ENCODE results near the gene PDCD1LG2. TPM values are rescaled to one million over a fixed set of nuclear protein-coding genes. Genes with fewer than 3 reads are reported as not detected.

PDCD1LG2 gene
- total and polyA plus RNA-seq, 9 donors, result 0.34 to 2.2 (median 1.1) TPM

DNA sequence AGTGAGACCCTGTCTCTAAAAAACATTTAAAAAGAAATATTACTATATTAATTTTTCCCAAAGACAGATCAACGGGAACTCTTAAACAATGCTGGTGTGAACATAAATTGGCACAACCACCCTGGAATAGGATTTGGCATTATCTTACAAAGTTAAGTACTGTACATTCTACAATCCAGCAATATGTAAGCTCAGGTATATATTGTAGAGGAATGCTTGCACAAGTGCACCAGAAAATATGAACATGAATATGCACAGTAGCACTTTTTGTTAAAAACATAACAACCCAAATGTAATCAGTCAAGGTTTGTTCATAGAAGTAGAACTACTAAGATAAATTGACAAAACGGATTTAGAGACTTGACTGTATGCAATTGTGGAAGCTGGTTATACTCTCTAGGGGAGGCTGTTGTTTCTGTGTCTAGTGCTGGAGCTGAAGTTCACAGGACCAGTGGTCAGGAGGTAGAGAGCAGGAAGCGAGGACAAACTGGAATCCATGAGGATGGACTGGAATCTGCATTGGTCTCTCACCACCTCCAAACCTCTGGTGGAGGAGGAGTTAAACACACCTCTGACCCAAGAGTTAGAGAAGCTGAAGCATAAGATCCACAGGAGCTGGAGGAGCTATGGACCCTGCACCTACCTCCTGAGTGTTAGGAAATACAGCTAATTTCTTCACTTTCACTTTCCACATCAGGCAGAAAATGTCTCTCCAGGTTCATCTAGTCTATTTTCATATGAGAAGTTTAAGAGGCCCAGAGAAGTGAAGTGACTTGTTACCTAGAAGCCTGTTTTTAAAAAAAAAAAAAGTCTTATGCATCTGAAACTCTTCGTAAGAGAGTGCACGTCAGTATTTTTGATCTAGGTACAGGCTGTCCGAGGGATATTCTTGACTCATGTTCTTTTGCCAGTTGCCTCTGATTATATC lies 98.2 kb downstream of the PDCD1LG2 start:
- H3K27me3 ChIP-seq (ENCODE audit: control insufficient read depth, insufficient read depth, low read length), result no peaks in the 10 kb centered on the region
- whole genome bisulfite sequencing (ENCODE audit: insufficient coverage), result 83% methylated on average over 1 of the region's 6 CpGs
- no peak overlapping the region for H3K27ac ChIP-seq (ENCODE audit: low read length)
- no peaks in the 10 kb centered on the region for H3K36me3 ChIP-seq (ENCODE audit: control insufficient read depth, insufficient read depth, low read length)
- DNase-seq, result no peak
- H3K4me3 ChIP-seq (ENCODE audit: low read length), result no peak overlapping the region
- peaks cover 2% of the 10 kb centered on the region for H3K4me1 ChIP-seq (ENCODE audit: control insufficient read depth, insufficient read depth, low read length)
- no peaks in the 10 kb centered on the region for H3K9me3 ChIP-seq (replicated peaks; ENCODE audit: control insufficient read depth, low read depth, low read length)

DNA sequence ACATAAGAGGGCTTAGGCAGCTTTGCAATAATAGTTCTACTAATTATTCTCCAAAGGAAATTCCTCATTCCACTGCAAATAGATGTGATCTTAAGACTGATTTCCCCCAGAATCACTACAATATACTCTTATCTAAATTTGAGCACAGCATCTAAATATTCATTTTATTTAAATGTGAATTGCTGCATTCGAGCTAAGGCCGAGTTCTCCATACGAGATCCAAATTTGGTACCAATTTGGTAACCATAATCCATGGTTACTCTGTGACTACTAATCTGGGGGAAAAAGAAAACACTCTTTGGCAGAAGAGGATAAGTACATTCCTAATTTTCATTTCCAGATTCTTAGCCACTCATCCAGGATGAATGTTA lies 98.9 kb downstream of the PDCD1LG2 start:
- no CpG with 5 or more reads among the region's 3 CpGs for WGBS (ENCODE audit: insufficient coverage)
- Histone ChIP-seq H3K9me3 (replicated peaks; ENCODE audit: control insufficient read depth, low read depth, low read length) (no peaks in the 10 kb centered on the region), H3K27me3 (ENCODE audit: control insufficient read depth, insufficient read depth, low read length) (no peaks in the 10 kb centered on the region), H3K4me1 (ENCODE audit: control insufficient read depth, insufficient read depth, low read length) (peaks cover 2% of the 10 kb centered on the region), H3K27ac (ENCODE audit: low read length) (no peak overlapping the region), H3K36me3 (ENCODE audit: control insufficient read depth, insufficient read depth, low read length) (no peaks in the 10 kb centered on the region), H3K4me3 (ENCODE audit: low read length) (no peak overlapping the region)
- no peak for DNase-seq

DNA sequence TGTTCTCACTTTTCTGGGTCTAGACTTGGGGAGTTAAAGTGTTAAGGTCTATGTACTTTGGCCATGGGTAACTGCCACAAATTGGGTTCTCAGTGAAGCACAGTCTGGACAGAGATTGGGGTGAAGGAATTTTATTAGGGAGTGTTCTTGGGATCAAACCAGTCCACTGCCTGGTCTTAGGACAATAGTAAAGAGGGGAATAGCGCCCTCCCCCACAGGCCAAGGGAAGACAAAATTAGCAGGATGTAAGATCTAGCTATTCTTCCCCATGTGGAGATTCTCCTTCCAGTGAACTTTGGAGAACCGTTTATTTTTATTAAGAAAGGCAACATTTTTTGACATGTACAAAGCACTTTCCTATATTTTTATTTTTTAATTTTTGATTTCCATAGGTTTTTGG lies 100.2 kb downstream of the PDCD1LG2 start:
- Histone ChIP-seq H3K4me3 (ENCODE audit: low read length) (no peak overlapping the region), H3K27ac (ENCODE audit: low read length) (no peak overlapping the region), H3K4me1 (ENCODE audit: control insufficient read depth, insufficient read depth, low read length) (peaks cover 2% of the 10 kb centered on the region), H3K9me3 (replicated peaks; ENCODE audit: control insufficient read depth, low read depth, low read length) (no peaks in the 10 kb centered on the region), H3K27me3 (ENCODE audit: control insufficient read depth, insufficient read depth, low read length) (no peaks in the 10 kb centered on the region), H3K36me3 (ENCODE audit: control insufficient read depth, insufficient read depth, low read length) (no peaks in the 10 kb centered on the region)
- no peak for DNase-seq
- WGBS (ENCODE audit: insufficient coverage), result no CpG with 5 or more reads among the region's 2 CpGs

DNA sequence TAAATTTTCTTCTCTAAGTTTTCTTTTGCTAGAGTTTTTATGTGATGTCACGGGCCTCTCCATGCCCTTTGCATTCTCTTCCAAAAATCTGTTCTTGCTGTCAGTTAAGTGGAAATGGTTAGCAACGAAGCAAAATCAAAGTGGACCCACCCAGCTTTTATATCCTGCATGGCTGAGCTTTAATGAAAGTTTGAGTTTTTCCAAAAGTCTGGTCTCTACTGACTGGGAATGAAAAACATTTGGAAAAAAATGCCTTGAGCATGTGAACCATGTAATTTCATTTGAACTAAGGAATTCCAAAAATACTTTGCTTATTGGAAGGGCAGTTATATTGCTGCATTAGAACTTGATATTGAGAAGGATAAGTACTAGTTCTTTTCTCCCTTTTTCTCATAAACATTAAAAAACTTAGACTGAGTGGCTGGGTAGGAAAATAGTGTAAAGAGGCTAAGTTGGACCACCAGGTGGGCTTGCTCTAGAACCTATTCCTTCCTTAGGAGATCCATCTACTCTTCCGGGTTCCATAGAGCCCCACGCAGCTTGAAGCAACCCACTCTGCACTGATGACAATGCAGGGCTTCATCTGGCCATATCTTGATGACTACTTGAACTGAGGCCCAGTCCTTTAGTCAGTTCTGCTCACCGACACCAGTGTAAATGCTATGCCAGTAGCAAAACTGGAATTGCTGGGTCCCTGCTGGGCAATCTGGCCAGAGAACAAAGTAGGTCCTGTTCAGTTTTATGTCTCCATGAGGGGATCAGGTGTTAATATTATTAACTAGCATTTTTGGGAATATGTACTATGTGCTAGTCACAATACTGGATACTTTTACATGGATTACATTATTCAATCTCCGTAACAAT lies 101.2 kb downstream of the PDCD1LG2 start:
- Histone ChIP-seq H3K27ac (ENCODE audit: low read length) (no peak overlapping the region), H3K4me3 (ENCODE audit: low read length) (no peak overlapping the region)
- 71% methylated on average over 1 of the region's 6 CpGs for WGBS (ENCODE audit: insufficient coverage)

DNA sequence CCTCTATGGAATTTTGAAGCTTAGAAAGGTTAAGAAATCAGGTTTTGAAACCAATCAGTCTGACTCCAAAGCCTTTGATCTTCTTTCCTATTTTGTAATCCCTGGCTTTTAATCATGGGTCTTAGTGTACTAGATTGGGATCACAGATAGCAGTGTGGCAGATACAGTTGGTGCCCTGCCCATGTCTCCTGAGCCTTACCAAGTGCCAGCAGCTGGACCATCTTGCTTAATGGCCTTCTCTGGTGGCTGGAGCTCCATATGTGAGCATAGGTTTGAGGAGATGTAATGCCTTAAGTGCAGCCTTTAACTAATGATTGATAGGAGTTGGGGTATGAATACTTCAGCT lies 101.8 kb downstream of the PDCD1LG2 start:
- Histone ChIP-seq H3K4me3 (ENCODE audit: low read length) (no peak overlapping the region), H3K27ac (ENCODE audit: low read length) (no peak overlapping the region), H3K9me3 (replicated peaks; ENCODE audit: control insufficient read depth, low read depth, low read length) (no peaks in the 10 kb centered on the region), H3K36me3 (ENCODE audit: control insufficient read depth, insufficient read depth, low read length) (no peaks in the 10 kb centered on the region), H3K27me3 (ENCODE audit: control insufficient read depth, insufficient read depth, low read length) (no peaks in the 10 kb centered on the region), H3K4me1 (ENCODE audit: control insufficient read depth, insufficient read depth, low read length) (peaks cover 2% of the 10 kb centered on the region)
- no peak for DNase-seq

More for the DNA sequence above, 101.2 kb downstream of the PDCD1LG2 start:
- H3K27me3 ChIP-seq (ENCODE audit: control insufficient read depth, insufficient read depth, low read length), result no peaks in the 10 kb centered on the region
- no peaks in the 10 kb centered on the region for H3K9me3 ChIP-seq (replicated peaks; ENCODE audit: control insufficient read depth, low read depth, low read length)
- peak; percentile 38 for DNase-seq
- no peaks in the 10 kb centered on the region for H3K36me3 ChIP-seq (ENCODE audit: control insufficient read depth, insufficient read depth, low read length)
- H3K4me1 ChIP-seq (ENCODE audit: control insufficient read depth, insufficient read depth, low read length), result peaks cover 2% of the 10 kb centered on the region

DNA sequence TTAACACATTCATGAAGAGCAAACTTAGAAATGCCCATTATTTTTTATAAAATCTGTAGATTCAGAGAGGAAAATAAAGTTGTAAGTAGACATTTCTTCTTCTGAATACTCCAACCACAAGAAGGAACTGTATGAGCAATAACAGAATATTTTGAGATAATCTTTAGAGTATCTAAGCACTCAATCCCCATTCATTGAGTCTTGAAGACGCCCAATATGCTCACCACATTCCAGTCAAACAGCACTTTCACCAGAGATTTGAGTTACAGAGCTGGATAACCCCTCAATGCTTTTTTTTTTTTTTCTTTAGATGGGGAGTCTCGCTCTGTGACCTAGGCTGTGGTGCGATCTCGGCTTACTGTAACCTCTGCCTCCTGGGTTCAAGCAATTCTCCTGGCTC lies 103.9 kb downstream of the PDCD1LG2 start:
- Histone ChIP-seq H3K27ac (ENCODE audit: low read length) (no peak overlapping the region), H3K27me3 (ENCODE audit: control insufficient read depth, insufficient read depth, low read length) (no peaks in the 10 kb centered on the region), H3K36me3 (ENCODE audit: control insufficient read depth, insufficient read depth, low read length) (no peaks in the 10 kb centered on the region), H3K4me1 (ENCODE audit: control insufficient read depth, insufficient read depth, low read length) (peaks cover 2% of the 10 kb centered on the region), H3K4me3 (ENCODE audit: low read length) (no peak overlapping the region), H3K9me3 (replicated peaks; ENCODE audit: control insufficient read depth, low read depth, low read length) (no peaks in the 10 kb centered on the region)
- DNase-seq, result no peak
- no CpG with 5 or more reads among the region's 4 CpGs for WGBS (ENCODE audit: insufficient coverage)

DNA sequence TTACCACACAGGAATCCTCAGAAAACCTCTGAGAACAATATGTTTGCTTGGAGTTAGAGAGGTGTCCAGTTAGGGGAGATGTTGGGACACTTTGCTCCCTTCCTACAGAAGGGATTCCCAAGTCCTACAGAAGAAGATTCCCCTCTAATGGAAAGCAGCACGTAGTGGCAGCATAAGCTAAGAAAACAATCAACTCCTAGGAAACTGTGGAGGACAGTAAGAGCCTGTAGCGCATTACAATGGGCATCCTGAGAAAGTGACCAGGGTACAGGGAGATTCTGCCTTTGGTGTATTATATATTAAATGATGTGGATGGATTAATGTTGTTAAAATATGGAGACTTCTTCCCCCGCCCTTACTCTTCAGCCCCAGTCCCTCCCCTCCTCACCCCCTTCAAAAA lies 104.7 kb downstream of the PDCD1LG2 start:
- Histone ChIP-seq H3K9me3 (replicated peaks; ENCODE audit: control insufficient read depth, low read depth, low read length) (no peaks in the 10 kb centered on the region), H3K36me3 (ENCODE audit: control insufficient read depth, insufficient read depth, low read length) (no peaks in the 10 kb centered on the region), H3K4me3 (ENCODE audit: low read length) (no peak overlapping the region), H3K27me3 (ENCODE audit: control insufficient read depth, insufficient read depth, low read length) (no peaks in the 10 kb centered on the region), H3K4me1 (ENCODE audit: control insufficient read depth, insufficient read depth, low read length) (peaks cover 2% of the 10 kb centered on the region), H3K27ac (ENCODE audit: low read length) (no peak overlapping the region)
- DNase-seq, result no peak
- no CpG with 5 or more reads among the region's 3 CpGs for WGBS (ENCODE audit: insufficient coverage)

DNA sequence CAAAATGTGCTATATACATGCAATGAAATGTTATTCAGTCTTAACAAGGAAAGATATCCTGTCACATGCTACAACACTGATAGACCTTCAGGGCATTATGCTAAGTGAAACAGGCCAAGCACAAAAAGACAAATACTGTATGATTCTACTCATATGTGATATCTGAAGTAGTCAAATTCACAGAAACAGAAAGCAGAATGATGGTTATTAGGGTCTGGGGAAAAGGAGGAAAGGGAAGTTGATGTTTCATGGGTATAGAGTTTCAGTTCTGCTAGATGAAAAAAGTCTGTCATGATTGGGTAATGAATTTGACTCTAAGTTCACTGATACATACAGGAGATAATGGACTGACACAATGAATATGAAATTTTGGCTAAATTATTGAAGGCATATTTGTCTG lies 107.4 kb downstream of the PDCD1LG2 start:
- H3K4me3 ChIP-seq (ENCODE audit: low read length), result no peak overlapping the region
- no peaks in the 10 kb centered on the region for H3K9me3 ChIP-seq (replicated peaks; ENCODE audit: control insufficient read depth, low read depth, low read length)
- H3K4me1 ChIP-seq (ENCODE audit: control insufficient read depth, insufficient read depth, low read length), result no peaks in the 10 kb centered on the region
- H3K36me3 ChIP-seq (ENCODE audit: control insufficient read depth, insufficient read depth, low read length), result no peaks in the 10 kb centered on the region
- DNase-seq, result peak; percentile 30
- H3K27me3 ChIP-seq (ENCODE audit: control insufficient read depth, insufficient read depth, low read length), result no peaks in the 10 kb centered on the region
- H3K27ac ChIP-seq (ENCODE audit: low read length), result no peak overlapping the region

DNA sequence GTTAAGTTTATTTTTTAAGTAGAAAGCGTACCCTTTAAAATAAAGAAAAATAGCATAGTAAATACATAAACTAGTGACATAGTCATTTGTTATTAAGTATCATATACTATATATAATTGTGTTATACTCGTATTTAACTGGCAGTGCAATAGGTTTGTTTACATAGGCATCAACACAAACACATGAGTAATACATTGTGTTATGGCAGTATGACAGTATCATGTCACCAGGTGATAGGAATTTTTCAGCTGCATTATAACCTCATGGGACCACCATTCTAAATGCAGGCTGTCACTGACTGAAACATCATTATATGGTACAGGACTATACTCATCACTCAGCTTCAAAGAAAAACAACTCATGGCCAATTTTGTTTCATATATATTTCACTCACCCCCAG lies 110.2 kb downstream of the PDCD1LG2 start:
- no peaks in the 10 kb centered on the region for H3K27me3 ChIP-seq (ENCODE audit: control insufficient read depth, insufficient read depth, low read length)
- H3K4me1 ChIP-seq (ENCODE audit: control insufficient read depth, insufficient read depth, low read length), result peaks cover 4% of the 10 kb centered on the region
- no peak overlapping the region for H3K4me3 ChIP-seq (ENCODE audit: low read length)
- H3K27ac ChIP-seq (ENCODE audit: low read length), result no peak overlapping the region
- H3K9me3 ChIP-seq (replicated peaks; ENCODE audit: control insufficient read depth, low read depth, low read length), result no peaks in the 10 kb centered on the region
- H3K36me3 ChIP-seq (ENCODE audit: control insufficient read depth, insufficient read depth, low read length), result no peaks in the 10 kb centered on the region
- no CpG with 5 or more reads among the region's 2 CpGs for whole genome bisulfite sequencing (ENCODE audit: insufficient coverage)
- DNase-seq, result no peak

All from muscle of leg (tissue), 11 donors.